ENCODE results near the gene USP36.

GRCh38 chr17:78838574-78839005, 2.0 kb downstream of the USP36 start:
- TF ChIP-seq, protein P1, sequence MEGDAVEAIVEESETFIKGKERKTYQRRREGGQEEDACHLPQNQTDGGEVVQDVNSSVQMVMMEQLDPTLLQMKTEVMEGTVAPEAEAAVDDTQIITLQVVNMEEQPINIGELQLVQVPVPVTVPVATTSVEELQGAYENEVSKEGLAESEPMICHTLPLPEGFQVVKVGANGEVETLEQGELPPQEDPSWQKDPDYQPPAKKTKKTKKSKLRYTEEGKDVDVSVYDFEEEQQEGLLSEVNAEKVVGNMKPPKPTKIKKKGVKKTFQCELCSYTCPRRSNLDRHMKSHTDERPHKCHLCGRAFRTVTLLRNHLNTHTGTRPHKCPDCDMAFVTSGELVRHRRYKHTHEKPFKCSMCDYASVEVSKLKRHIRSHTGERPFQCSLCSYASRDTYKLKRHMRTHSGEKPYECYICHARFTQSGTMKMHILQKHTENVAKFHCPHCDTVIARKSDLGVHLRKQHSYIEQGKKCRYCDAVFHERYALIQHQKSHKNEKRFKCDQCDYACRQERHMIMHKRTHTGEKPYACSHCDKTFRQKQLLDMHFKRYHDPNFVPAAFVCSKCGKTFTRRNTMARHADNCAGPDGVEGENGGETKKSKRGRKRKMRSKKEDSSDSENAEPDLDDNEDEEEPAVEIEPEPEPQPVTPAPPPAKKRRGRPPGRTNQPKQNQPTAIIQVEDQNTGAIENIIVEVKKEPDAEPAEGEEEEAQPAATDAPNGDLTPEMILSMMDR (IDR thresholded peaks at IDR 0.05), result no peak
- no peak for TF ChIP-seq POLR2A (IDR thresholded peaks at IDR 0.05)

All from adrenal gland (tissue), 5 donors.